ENCODE measurements around the gene TXK.

TXK gene

DNA sequence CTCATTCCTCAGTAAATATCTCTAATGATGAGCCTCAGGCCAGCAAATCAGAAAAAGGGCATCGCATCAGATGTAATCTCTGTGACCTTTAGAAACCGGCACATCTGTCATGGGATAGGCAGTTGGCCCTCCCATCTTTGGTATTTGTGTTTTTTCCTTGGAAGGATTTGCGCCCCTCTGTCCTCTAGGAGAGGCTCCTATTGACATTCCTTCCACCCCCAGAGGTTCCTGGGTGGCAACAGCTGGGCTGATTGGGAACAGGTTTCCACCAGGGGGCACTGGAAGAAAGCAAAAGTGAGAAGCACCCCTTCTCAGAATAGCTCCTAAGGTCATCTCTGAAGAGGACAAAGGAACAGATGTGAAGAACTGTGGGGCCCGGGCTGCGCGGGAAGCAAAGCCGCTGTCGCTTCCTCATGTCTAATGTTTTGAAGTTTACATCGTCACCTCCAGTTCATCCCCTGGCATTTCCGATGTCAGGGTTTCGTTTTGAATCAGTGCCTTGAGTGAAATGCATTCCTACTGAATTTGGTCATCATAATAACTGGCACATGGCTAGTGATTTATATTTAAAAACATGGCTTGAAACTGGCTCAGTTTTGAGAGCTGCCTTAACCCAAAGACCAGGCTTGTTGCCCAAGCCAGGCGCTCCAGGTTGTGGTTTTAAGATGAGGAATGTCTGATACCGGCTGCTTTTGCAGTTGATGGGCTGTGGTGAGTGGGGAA is 6.2 kb downstream of the TXK start:
- H2AFZ ChIP-seq (ENCODE audit: low read depth, low read length, severe bottlenecking): no peak overlapping the region
- H3K27me3 ChIP-seq (ENCODE audit: low read length): no peaks in the 10 kb centered on the region
- TF ChIP-seq, protein P1, sequence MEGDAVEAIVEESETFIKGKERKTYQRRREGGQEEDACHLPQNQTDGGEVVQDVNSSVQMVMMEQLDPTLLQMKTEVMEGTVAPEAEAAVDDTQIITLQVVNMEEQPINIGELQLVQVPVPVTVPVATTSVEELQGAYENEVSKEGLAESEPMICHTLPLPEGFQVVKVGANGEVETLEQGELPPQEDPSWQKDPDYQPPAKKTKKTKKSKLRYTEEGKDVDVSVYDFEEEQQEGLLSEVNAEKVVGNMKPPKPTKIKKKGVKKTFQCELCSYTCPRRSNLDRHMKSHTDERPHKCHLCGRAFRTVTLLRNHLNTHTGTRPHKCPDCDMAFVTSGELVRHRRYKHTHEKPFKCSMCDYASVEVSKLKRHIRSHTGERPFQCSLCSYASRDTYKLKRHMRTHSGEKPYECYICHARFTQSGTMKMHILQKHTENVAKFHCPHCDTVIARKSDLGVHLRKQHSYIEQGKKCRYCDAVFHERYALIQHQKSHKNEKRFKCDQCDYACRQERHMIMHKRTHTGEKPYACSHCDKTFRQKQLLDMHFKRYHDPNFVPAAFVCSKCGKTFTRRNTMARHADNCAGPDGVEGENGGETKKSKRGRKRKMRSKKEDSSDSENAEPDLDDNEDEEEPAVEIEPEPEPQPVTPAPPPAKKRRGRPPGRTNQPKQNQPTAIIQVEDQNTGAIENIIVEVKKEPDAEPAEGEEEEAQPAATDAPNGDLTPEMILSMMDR (IDR thresholded peaks at IDR 0.05; ENCODE audit: insufficient read depth, low read length, poor library complexity, severe bottlenecking): peak; percentile 47
- no peak for TF ChIP-seq EZH2phosphoT487 (conservative IDR thresholded peaks at IDR 0.05; ENCODE audit: low read length)
- H3K27ac ChIP-seq (ENCODE audit: low read depth, low read length): peak overlapping the region; percentile 7; the same call in 1 of the 2 replicates
- H3K4me2 ChIP-seq (ENCODE audit: low read depth, low read length, poor library complexity, severe bottlenecking): peak overlapping the region; percentile 2
- peaks cover 3% of the 10 kb centered on the region; the same call in 1 of the 2 replicates for H3K36me3 ChIP-seq (ENCODE audit: low read length)
- H3F3A ChIP-seq (ENCODE audit: insufficient read depth): no peaks in the 10 kb centered on the region
- H3K4me3 ChIP-seq (ENCODE audit: insufficient read depth, low read length, poor library complexity, severe bottlenecking): no peak overlapping the region
- H3K9me3 ChIP-seq (ENCODE audit: insufficient read depth, low read length): no peaks in the 10 kb centered on the region
- no peaks in the 10 kb centered on the region for H3K9me2 ChIP-seq (replicated peaks; ENCODE audit: insufficient read depth, low read length)
- H4K20me1 ChIP-seq (ENCODE audit: low read depth, low read length): no peaks in the 10 kb centered on the region
- no peaks in the 10 kb centered on the region for H3K79me2 ChIP-seq (ENCODE audit: insufficient read depth, low read length)
- H3K9ac ChIP-seq (ENCODE audit: low read length): no peak overlapping the region

DNA sequence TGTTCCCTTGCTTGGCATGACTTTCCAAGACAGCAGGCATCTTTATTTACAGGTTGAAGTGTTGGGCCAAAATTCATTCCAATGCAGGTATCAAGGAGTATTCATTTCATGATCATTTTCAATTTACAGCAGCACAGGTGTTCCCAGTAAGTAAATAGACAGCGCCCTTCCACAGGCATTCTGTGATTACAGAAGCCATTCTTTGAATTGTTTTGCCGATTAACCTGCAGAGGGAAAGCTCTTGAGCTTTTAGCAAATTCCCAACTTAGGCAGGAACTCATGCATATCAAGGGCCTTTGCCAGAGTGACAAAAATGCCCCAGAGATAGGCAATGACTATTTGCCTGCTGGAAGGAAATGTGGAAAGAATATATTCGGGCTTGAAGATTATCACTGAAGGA is 6.8 kb downstream of the TXK start:
- peaks cover 2% of the 10 kb centered on the region; the same call in 1 of the 2 replicates for H3K36me3 ChIP-seq (ENCODE audit: low read length)
- no peak overlapping the region for H3K4me3 ChIP-seq (ENCODE audit: insufficient read depth, low read length, poor library complexity, severe bottlenecking)
- no peak overlapping the region for H3K4me2 ChIP-seq (ENCODE audit: low read depth, low read length, poor library complexity, severe bottlenecking)
- no peaks in the 10 kb centered on the region for H3K9me2 ChIP-seq (replicated peaks; ENCODE audit: insufficient read depth, low read length)
- no peak overlapping the region for H2AFZ ChIP-seq (ENCODE audit: low read depth, low read length, severe bottlenecking)
- no peaks in the 10 kb centered on the region for H3F3A ChIP-seq (ENCODE audit: insufficient read depth)
- no peaks in the 10 kb centered on the region for H3K79me2 ChIP-seq (ENCODE audit: insufficient read depth, low read length)
- no peak overlapping the region for H3K9ac ChIP-seq (ENCODE audit: low read length)
- H3K9me3 ChIP-seq (ENCODE audit: insufficient read depth, low read length): no peaks in the 10 kb centered on the region
- no peak overlapping the region for H3K27ac ChIP-seq (ENCODE audit: low read depth, low read length)
- TF ChIP-seq, protein P1 (IDR thresholded peaks at IDR 0.05; ENCODE audit: insufficient read depth, low read length, poor library complexity, severe bottlenecking): no peak
- no peak for TF ChIP-seq EZH2phosphoT487 (conservative IDR thresholded peaks at IDR 0.05; ENCODE audit: low read length)
- no peaks in the 10 kb centered on the region for H3K27me3 ChIP-seq (ENCODE audit: low read length)
- no peaks in the 10 kb centered on the region for H4K20me1 ChIP-seq (ENCODE audit: low read depth, low read length)

DNA sequence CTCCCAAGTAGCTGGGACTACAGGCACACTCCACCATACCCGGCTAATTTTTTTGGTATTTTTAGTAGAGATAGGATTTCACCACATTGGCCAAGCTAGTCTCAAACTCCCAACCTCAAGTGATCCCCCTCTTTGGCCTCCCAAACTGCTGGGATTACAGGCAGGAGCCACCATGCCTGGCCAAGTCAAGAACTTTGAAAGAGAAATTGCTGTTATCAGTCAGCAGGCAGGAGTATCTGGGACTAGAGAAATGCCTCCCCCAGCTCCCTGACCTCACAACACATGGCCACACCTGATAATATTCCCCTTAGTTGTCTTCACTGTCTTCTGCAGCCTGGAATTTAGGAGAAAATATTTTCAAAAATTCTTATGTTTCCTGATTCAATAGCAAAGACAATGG is 7.4 kb downstream of the TXK start:
- H3K27ac ChIP-seq (ENCODE audit: low read depth, low read length): no peak overlapping the region
- no peak overlapping the region for H3K4me2 ChIP-seq (ENCODE audit: low read depth, low read length, poor library complexity, severe bottlenecking)
- no peaks in the 10 kb centered on the region for H3F3A ChIP-seq (ENCODE audit: insufficient read depth)
- H4K20me1 ChIP-seq (ENCODE audit: low read depth, low read length): no peaks in the 10 kb centered on the region
- H3K4me3 ChIP-seq (ENCODE audit: insufficient read depth, low read length, poor library complexity, severe bottlenecking): no peak overlapping the region
- H3K9ac ChIP-seq (ENCODE audit: low read length): no peak overlapping the region
- no peaks in the 10 kb centered on the region for H3K79me2 ChIP-seq (ENCODE audit: insufficient read depth, low read length)
- H3K36me3 ChIP-seq (ENCODE audit: low read length): no peaks in the 10 kb centered on the region; the same call in 1 of the 2 replicates
- no peaks in the 10 kb centered on the region for H3K9me3 ChIP-seq (ENCODE audit: insufficient read depth, low read length)
- no peaks in the 10 kb centered on the region for H3K27me3 ChIP-seq (ENCODE audit: low read length)
- no peaks in the 10 kb centered on the region for H3K9me2 ChIP-seq (replicated peaks; ENCODE audit: insufficient read depth, low read length)
- no peak for TF ChIP-seq EZH2phosphoT487 (conservative IDR thresholded peaks at IDR 0.05; ENCODE audit: low read length)
- TF ChIP-seq, protein P1 (IDR thresholded peaks at IDR 0.05; ENCODE audit: insufficient read depth, low read length, poor library complexity, severe bottlenecking): no peak
- no peak overlapping the region for H2AFZ ChIP-seq (ENCODE audit: low read depth, low read length, severe bottlenecking)
